ENCODE results near the gene DIPK1C.
A peak's percentile ranks its signal among the peaks of the same experiment; 100 is the strongest.

DNA sequence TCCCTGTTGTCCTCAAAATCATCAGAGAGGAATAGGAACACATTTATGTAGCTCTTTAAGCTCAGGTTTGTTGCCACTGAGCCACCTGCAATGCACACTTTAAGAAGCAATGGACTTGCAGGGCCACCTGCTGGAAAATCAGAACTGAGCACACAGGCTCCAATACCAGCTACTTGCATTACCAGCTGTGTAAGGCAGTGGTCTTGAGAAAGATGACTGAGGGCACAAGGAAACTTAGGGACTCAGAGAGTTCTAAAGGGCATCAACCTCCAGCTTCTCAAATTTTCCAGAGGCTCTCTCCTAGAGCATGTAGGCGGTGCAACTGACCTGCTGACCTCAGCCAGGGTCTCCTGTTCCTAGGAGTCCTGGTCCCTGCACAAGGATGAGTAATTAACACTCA lies 36.6 kb upstream of the DIPK1C start:
- TF ChIP-seq, protein P1, sequence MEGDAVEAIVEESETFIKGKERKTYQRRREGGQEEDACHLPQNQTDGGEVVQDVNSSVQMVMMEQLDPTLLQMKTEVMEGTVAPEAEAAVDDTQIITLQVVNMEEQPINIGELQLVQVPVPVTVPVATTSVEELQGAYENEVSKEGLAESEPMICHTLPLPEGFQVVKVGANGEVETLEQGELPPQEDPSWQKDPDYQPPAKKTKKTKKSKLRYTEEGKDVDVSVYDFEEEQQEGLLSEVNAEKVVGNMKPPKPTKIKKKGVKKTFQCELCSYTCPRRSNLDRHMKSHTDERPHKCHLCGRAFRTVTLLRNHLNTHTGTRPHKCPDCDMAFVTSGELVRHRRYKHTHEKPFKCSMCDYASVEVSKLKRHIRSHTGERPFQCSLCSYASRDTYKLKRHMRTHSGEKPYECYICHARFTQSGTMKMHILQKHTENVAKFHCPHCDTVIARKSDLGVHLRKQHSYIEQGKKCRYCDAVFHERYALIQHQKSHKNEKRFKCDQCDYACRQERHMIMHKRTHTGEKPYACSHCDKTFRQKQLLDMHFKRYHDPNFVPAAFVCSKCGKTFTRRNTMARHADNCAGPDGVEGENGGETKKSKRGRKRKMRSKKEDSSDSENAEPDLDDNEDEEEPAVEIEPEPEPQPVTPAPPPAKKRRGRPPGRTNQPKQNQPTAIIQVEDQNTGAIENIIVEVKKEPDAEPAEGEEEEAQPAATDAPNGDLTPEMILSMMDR (IDR thresholded peaks at IDR 0.05), result peak in 3 of 4 experiments; percentile 41 to 61 (median 46)
- TF ChIP-seq POLR2AphosphoS5 (IDR thresholded peaks at IDR 0.05) (no peak), EP300 (IDR thresholded peaks at IDR 0.05) (no peak), POLR2A (IDR thresholded peaks at IDR 0.05) (no peak)

All from gastroesophageal sphincter (tissue), 3 donors.